Measurements from ENCODE around the gene TOR4A.

The TOR4A gene

GRCh38 chr9:137243626-137244485, 33.7 kb upstream of the TOR4A start:
- Histone ChIP-seq H3K4me1 (ENCODE audit: insufficient read depth, low read length) (peaks cover 34% of the 10 kb centered on the region), H3K4me2 (ENCODE audit: insufficient read depth, low read length) (peak overlapping the region; percentile 90; the same call in 1 of the 2 replicates), H3K27ac (ENCODE audit: low read length) (no peak overlapping the region), H3K36me3 (ENCODE audit: insufficient read depth, low read length) (peaks cover 25% of the 10 kb centered on the region), H3K27me3 (ENCODE audit: insufficient read depth, low read length, poor library complexity) (no peaks in the 10 kb centered on the region), H3K9me3 (ENCODE audit: insufficient read depth, low read length, severe bottlenecking) (no peaks in the 10 kb centered on the region), H3K9ac (ENCODE audit: low read depth, low read length) (no peak overlapping the region), H2AFZ (ENCODE audit: low read depth, low read length) (no peak overlapping the region), H3K79me2 (ENCODE audit: insufficient read depth, low read length) (peaks cover 25% of the 10 kb centered on the region), H3K4me3 (ENCODE audit: low read depth in 1 of 2, low read length in 2 of 2) (peak overlapping the region in 1 of 2 experiments; percentile 39; a peak in 1 of 4 replicates), H4K20me1 (ENCODE audit: insufficient read depth, low read length) (peaks cover 38% of the 10 kb centered on the region)
- DNase-seq (no peak), ATAC-seq (ENCODE audit: insufficient read depth, low read depth) (no peak)
- TF ChIP-seq EZH2 (IDR thresholded peaks at IDR 0.05; ENCODE audit: borderline replicate concordance, low read depth, low read length, severe bottlenecking), result no peak
- no peak for TF ChIP-seq CTCF (IDR thresholded peaks at IDR 0.05; ENCODE audit: borderline replicate concordance, extremely low read depth, low read length, poor library complexity, severe bottlenecking)

GRCh38 chr9:137244486-137245449, 32.8 kb upstream of the TOR4A start:
- Histone ChIP-seq H3K27ac (ENCODE audit: low read length) (no peak overlapping the region), H3K9me3 (ENCODE audit: insufficient read depth, low read length, severe bottlenecking) (no peaks in the 10 kb centered on the region), H3K4me1 (ENCODE audit: insufficient read depth, low read length) (peaks cover 25% of the 10 kb centered on the region), H3K4me3 (ENCODE audit: low read depth in 1 of 2, low read length in 2 of 2) (no peak overlapping the region), H3K4me2 (ENCODE audit: insufficient read depth, low read length) (no peak overlapping the region), H2AFZ (ENCODE audit: low read depth, low read length) (no peak overlapping the region), H3K36me3 (ENCODE audit: insufficient read depth, low read length) (peaks cover 25% of the 10 kb centered on the region), H3K9ac (ENCODE audit: low read depth, low read length) (no peak overlapping the region), H3K79me2 (ENCODE audit: insufficient read depth, low read length) (peaks cover 21% of the 10 kb centered on the region), H4K20me1 (ENCODE audit: insufficient read depth, low read length) (peaks cover 36% of the 10 kb centered on the region), H3K27me3 (ENCODE audit: insufficient read depth, low read length, poor library complexity) (no peaks in the 10 kb centered on the region)
- TF ChIP-seq CTCF (IDR thresholded peaks at IDR 0.05; ENCODE audit: borderline replicate concordance, extremely low read depth, low read length, poor library complexity, severe bottlenecking) (no peak), EZH2 (IDR thresholded peaks at IDR 0.05; ENCODE audit: borderline replicate concordance, low read depth, low read length, severe bottlenecking) (no peak)
- ATAC-seq (ENCODE audit: insufficient read depth, low read depth) (no peak), DNase-seq (no peak)

GRCh38 chr9:137245450-137246421, 31.8 kb upstream of the TOR4A start:
- peaks cover 36% of the 10 kb centered on the region for H4K20me1 ChIP-seq (ENCODE audit: insufficient read depth, low read length)

More at GRCh38 chr9:137245450-137246421, 31.8 kb upstream of the TOR4A start:
- TF ChIP-seq EZH2 (IDR thresholded peaks at IDR 0.05; ENCODE audit: borderline replicate concordance, low read depth, low read length, severe bottlenecking), result no peak
- no peak for TF ChIP-seq CTCF (IDR thresholded peaks at IDR 0.05; ENCODE audit: borderline replicate concordance, extremely low read depth, low read length, poor library complexity, severe bottlenecking)
- H3K4me3 ChIP-seq (ENCODE audit: low read depth in 1 of 2, low read length in 2 of 2), result no peak overlapping the region
- no peak overlapping the region for H3K9ac ChIP-seq (ENCODE audit: low read depth, low read length)
- ATAC-seq (ENCODE audit: insufficient read depth, low read depth) (no peak), DNase-seq (no peak)
- no peak overlapping the region for H2AFZ ChIP-seq (ENCODE audit: low read depth, low read length)
- H3K4me1 ChIP-seq (ENCODE audit: insufficient read depth, low read length), result peaks cover 18% of the 10 kb centered on the region
- no peaks in the 10 kb centered on the region for H3K27me3 ChIP-seq (ENCODE audit: insufficient read depth, low read length, poor library complexity)
- no peak overlapping the region for H3K27ac ChIP-seq (ENCODE audit: low read length)
- H3K36me3 ChIP-seq (ENCODE audit: insufficient read depth, low read length), result peaks cover 25% of the 10 kb centered on the region
- H3K79me2 ChIP-seq (ENCODE audit: insufficient read depth, low read length), result peaks cover 16% of the 10 kb centered on the region
- no peaks in the 10 kb centered on the region for H3K9me3 ChIP-seq (ENCODE audit: insufficient read depth, low read length, severe bottlenecking)
- no peak overlapping the region for H3K4me2 ChIP-seq (ENCODE audit: insufficient read depth, low read length)
